Renal cortical epithelial cell (primary cell): Measurements from ENCODE around the gene KL. TPM values are rescaled to one million over a fixed set of nuclear protein-coding genes. Genes with fewer than 3 reads are reported as not detected.

ENCODE experiments used
- DNase-seq: peaks from one replicate; pipeline ENCODE4 v3.0.0-alpha.2; 2011; ENCODE audit warnings: low read depth
- total RNA-seq: library from RNA; depleted of rRNA; stranded (reverse); fragments of >200 nt; gene quantifications from 2 replicates; pipeline ENCODE4 v1.2.3, GENCODE V29; 2014

Gene KL
- total RNA-seq, 1 donor from 2014 or later, result 11.9 TPM

GRCh38 chr13:33080972-33081590, 64.9 kb downstream of the KL start:
- DNase-seq, result no peak

GRCh38 chr13:33081666-33082065, 65.4 kb downstream of the KL start:
- no peak for DNase-seq

DNA sequence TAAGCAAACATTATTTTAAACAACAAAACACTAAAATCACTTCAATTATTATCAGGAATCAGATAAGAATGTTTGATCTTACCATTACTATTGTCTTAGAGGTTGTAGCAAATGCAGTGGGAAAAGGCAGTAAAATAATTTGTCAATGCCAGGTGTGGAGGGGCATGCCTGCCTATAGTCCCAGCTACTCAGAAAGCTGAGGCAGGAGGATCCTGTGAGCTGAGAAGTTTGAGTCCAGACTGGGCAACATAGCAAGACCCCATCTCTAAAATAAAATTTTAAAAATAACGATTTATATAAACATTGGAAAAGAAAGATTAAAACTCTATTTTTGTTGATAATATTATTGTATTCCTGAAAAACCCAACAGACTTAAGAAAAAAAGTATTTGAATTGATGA, 66.8 kb downstream of the KL start:
- DNase-seq, result no peak

DNA sequence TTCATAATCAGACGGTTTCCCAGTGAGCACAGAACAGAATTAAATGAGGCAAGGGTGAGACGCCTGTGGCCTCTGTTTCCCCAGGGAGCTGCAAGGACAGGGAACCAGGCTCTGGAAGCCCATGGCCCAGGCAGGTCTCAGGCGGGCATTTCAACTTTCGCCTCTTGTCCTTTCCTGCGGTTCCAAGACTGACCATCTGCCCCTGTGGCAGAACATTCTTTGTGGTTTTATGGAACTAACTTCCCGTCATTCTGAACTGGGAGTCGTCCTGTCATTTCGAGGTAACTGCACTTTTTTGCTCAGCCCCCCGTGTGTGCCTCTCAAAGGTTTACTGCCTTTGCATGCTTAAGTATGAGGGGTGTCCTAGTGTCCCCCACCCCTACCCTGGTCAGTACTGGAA, 70.9 kb downstream of the KL start:
- DNase-seq, result no peak

- DNase-seq, result no peak
Measured at GRCh38 chr13:33087790-33088189, 71.6 kb downstream of the KL start.

GRCh38 chr13:33089311-33089710, 73.1 kb downstream of the KL start:
- no peak for DNase-seq

- DNase-seq, result no peak
Measured at GRCh38 chr13:33090755-33091414, 74.7 kb downstream of the KL start.

GRCh38 chr13:33091415-33091774, 75.2 kb downstream of the KL start:
- no peak for DNase-seq

- no peak for DNase-seq
Measured at GRCh38 chr13:33092073-33092987, 76.1 kb downstream of the KL start.

DNA sequence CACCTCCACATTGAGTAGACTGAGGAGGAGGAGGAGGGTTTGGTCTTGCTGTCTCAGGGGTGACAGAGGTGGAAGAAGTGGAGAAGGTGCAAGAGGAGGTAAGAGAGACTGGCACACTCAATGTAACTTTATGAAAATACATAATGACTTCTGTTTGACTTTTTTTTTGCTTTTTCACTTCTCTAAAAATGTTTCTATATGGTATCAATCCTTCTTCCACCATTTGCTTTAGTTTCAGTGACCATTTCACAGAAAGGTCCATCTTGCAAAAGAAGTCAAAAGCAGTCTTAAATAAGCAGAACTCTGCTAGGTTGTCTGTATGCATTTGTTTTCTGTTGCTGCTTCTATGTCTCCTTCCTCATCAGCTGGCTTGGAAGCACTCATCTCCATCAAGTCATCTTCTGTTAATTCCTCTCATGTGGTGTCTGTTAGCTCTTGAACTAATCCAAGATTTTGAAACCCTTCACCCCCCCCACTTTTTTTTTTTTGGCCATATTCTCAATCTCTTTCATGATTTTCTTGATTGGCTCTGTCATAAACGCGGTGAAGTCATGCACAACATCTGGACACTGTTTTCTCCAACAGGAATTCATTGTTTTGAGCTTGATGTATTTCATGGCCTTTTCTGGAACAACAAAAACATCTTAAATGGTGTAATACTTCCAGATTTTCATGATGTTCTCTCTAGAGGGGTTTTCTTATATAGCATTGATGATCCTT, 80.8 kb downstream of the KL start:
- DNase-seq, result no peak

DNA sequence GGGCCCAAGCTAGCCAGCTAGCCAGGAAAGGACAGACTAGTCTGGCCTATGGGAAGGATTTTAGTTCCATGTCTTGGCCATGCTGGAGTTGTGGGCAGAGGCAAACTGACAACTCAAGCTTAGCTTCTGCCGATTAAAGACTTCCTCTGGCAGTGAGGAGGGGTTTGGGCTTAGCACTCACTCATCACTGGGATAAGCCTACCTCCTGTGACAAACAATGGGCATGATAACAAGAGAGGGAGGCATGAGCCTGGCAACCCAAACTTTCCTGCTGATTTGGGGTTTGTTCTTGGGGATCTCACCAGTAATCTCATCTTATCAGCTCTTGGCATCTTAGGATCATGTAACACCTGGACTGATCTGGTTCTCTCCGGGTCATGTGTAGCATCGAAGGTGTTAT, 83.6 kb downstream of the KL start:
- DNase-seq, result no peak

DNA sequence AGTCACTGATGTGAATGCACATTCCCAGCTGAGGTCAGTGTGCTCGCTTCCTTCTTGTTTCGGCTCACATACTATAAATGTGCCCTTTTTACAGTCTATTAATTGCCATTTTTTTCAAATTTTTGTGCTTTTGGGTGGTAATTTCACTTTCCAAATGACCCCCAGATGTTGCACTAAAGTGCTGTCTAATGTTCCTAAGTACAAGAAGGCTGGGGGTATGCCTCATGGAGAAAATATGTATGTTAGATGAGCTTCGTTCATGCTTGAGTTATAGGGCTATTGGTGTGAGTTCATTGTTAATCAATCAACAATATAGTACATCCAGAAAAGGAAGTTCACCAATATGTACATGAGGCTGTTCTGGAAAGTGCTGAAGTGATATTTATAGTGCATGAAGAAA, 84.7 kb downstream of the KL start:
- DNase-seq, result no peak

DNA sequence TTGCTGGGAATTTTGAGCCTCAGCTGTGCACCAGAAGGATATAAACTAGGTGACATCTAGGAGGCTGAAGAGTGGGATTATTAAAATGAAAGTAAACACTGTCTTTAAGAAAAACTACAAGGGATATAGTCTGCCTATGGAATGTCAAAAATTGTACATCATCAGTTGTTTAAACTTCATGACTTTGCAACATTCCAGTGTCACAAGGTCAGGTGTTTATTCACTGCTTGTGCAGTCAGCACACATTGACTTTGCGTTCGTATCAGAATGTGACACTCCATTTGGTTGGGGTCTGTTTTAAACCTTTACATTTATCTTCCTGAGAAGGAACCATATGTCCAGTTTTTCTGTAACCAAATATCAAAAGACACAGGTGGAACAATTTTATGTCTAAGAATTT, 85.6 kb downstream of the KL start:
- no peak for DNase-seq

GRCh38 chr13:33103457-33103856, 87.2 kb downstream of the KL start:
- no peak for DNase-seq

DNA sequence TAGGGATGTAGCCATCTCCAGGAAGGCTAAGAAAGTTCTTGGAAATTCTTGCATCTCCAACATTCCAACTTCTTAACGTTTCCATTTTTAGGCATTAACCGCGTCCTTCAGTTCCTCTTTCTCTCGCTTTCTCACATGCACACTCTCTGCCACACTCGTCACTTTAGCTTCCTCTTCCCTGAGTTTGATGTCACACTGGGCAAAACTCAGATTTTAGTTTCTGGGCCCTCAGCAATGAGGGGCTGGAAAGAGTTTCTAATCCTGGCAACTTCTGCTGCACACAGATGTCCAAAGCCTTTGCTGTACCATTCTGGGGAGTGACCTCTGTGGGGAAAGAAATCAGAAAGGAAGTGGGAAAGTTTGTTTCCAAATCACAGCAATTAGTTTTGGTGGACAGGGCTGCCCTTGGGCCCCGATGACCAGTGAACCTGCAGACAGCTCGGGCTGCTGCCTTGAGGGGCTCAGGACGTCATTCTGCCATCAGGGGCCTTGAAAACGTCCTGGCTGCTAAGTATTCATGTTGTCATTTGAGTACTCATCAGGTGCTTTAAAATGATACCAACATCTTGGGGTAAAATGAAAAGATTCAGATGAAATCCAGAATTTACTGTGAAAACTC, 89.3 kb downstream of the KL start:
- DNase-seq, result no peak

DNA sequence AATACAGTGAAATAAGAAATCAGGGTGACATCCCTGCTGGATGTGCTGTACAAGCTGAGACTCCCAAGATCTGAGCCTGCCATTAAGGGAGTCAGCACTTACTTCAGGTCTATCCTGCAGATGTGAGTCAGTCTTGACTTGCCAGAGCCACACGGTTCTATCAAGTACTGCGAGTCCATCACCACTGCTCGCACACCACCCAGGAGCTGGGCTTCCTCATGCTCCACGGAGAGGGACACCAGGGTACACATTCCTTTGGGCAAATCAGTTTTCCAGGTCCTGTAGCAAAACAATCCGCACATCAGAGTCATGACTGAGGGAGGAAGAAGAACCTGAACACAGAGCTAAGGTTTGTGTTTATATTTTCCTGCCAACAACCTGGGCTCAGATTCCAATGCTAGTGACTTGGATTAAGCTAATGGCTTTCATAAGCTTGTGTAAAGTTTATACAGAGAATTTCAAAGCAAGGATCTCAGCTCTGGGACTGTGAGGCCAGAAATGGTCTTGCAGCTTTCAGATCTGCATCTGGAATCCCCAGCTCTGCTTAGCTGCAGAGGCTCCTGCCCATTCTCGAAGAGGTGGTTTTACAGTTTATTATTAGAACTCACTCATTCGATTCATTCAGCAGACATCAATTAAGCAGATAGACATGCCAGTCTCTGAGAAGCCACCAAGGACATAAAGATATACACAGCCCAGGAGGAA, 90.6 kb downstream of the KL start:
- no peak for DNase-seq

DNA sequence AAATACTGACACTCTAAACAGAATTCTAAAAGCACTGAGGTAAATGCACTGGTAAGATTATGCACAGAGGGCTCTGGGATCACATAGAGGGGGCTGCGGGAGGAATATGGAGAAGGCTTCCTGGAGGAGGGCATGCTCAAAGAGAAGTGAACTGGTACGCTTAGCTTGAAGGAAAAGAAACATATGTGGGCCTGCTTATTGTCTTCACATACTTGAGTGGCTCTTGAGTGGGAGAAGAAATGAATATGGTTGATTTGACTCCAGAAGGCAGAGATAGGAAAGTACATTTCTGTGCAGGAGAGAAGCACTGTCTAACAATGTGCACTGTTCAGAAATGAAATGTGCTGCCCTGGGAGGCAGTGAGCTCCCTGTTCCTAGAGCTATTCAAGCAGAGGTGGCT, 91.1 kb downstream of the KL start:
- DNase-seq, result no peak

GRCh38 chr13:33108620-33109019, 92.4 kb downstream of the KL start:
- no peak for DNase-seq

- no peak for DNase-seq
Measured at GRCh38 chr13:33109271-33109697, 93.1 kb downstream of the KL start.

DNA sequence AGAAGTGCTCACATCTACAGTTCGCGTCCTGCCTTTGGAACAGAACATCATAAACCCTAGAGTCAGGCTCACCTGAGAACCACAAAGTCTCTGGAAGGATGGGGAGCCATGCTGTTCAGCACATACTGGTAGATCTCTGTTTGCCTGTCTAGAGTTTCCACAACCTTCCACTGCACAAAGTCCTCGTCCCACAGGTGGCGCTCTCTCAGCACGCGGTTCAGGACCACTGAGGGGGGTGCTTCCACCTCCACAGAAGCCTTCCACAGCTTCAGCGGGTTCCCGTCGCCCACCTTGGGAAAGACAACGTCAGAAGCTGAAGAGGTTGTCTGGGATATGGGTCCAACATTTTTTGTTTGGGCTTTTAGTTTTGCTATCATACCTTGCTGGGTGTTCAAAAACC, 93.6 kb downstream of the KL start:
- no peak for DNase-seq

GRCh38 chr13:33110386-33110712, 94.1 kb downstream of the KL start:
- no peak for DNase-seq
